GM18868 (cell line): ENCODE data around the gene CENPV.
A peak's percentile ranks its signal among the peaks of the same experiment; 100 is the strongest.

ENCODE experiments used
- ATAC-seq: cut with Tn5 transposase; IDR thresholded peaks from one replicate; pipeline ENCODE4 v1.9.1; 2021; ENCODE audit warnings: mild to moderate bottlenecking, moderate library complexity; ENCODE audit not compliant: unreplicated experiment

CENPV gene

DNA sequence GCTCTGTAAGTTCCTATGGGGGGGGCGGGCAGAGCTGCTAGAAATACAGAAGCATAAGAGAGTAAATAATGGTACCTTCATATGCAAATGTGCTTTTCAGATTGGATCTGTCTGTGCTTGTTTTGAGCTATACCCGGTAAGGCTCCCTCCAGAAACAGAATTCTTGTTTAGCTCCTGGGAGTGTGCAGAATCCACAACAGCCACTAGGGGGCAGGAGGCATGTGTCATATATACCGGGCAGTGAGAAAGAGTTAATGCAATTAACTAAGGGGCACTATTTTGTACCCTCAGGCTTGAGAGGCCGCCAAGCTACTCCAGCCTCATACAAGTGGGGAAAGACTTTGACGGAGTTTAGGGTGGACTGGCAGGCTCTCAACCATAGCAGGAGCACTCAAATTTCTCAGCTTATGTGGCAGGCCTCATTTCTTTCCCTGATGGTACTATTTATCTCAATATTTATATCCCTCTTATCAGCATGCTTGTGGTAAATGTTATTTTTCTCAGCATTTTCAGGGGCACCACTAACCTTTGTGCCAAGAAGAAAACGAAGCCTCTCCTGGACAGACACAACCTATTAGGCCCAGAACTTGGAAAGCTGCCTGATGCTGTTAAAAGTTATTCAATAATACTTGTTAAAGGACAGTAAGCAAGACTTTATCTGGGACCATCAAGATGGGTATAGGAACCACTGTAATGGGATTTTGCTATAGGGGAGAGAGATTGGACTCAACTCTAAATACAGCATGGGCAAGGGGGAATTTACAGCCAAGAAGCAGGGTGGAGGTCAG lies 10.7 kb upstream of the CENPV start:
- peak; percentile 82 for ATAC-seq

DNA sequence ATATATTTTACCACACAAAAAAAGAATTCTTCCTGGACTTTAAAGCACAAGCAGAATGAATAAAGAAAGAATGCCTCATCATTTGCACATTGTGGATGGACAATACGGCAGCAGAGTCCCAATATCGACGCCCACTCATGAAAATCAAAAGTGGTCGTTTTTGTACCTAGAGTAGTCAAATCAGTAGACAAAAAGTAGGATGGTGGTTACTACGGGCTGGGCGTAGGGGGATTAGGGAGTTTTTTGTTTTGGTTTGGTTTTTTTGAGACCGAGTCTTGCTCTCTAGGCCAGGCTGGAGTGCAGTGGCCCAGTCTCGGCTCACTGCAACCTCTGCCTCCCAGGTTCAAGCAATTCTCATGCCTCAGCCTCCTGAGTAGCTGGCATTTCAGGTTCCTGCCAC lies 8.6 kb upstream of the CENPV start:
- ATAC-seq = no peak

DNA sequence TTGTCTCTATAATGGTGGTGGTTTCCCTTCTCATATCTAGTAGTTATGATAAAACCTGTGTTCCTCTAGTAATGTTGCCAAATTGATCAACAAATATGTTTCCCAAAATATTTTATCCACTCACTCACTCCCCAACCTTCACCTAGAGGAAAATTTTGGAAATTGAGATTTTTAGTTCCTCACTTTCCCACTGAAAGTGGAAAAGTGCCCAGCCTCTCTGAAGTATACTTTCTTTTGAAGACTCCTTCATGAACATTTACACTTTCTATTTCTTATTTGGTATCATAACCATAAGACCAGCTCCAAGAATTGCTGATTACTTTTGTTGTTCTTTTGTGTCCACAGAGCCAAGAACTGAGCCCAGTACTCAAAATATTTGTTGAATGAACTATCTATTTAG lies 5.1 kb upstream of the CENPV start:
- ATAC-seq = no peak

DNA sequence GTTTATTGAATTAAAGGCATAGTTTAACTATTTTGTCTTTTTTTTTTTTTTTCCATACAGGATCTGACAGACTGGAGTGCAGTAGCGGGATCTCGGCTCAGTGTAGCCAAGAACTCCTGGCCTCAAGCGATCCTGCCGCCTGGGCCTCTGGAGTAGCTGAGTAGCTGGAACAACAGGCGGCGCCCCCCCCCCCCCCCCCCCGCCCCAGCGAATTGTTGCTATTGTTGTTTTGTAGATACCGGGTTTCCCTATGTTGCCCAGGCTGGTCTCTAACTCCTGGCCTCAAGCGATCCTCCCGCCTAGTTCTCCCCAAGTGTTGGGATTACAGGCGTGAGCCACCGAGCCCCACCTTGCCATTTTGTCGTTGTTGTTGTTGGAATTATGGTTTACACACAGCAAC lies 1.3 kb upstream of the CENPV start:
- ATAC-seq = no peak

DNA sequence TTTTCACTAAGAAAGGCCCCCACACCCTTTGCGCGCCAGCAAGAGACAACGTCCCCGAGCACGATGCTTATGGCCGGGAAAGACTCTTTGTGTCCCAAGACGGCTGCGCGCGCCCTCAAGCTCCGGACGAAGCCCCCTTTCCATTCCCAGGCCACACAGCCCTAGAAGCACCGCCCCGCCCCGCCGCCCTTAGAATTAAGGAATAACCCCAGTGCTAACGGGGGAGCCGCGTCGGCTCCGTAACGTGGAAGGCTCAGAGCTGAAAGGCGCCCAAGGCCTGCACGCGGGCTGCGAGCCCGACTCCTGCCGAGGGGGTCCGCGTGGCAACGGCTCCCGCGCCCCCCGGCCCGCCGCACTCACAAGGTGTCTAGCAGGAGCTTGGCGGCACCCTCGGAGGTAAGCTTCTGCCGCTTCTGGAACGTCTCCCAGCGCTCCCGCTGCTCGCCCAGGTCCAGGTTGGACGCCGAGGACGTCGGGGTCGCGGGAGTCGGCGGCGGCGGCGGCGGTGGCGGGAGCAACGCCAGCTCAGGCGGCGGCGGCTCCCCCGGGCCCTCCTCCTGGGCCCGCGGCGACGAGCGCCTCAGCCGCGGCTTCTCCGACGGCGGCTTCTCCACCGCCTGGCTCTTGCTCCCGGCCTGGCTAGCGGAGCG lies 477 bp downstream of the CENPV start:
- peak; percentile 49 for ATAC-seq

DNA sequence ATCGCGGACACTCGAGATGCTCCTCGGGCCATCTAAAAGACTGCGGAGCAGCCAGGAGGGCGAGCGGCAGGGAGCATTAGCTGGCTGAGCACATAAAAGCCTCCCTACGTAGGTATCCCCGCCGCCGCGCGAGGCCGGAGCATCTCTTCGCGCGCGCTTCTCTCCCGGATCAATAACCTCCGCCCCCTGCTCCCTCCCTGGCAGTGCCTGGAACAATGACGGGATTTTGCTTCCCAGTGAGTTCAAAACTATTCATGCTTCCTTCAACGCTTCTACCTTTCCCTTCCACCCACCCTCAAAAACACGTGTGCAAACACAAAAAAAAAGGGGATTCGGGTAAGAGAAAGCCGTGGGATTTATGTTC lies 984 bp downstream of the CENPV start:
- no peak for ATAC-seq

DNA sequence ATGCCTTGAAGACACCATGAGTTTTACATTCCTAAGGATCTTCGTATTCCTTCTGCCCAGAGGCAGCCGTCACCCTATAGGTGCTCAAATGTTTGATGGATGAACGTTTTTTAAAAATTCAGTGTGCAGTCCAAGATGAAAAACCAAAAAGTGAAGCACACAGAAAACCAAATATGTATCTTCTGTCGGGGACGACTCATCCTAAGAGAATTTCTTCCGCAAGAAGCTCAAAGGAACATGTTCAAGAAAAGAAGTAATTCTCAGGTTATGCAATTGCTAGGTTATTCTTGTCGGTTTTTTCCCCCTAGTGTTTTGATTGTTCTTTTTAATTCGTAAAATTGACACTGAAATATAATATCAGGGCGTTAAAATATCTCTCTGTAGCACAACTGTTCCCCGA lies 1.4 kb downstream of the CENPV start:
- ATAC-seq = no peak

DNA sequence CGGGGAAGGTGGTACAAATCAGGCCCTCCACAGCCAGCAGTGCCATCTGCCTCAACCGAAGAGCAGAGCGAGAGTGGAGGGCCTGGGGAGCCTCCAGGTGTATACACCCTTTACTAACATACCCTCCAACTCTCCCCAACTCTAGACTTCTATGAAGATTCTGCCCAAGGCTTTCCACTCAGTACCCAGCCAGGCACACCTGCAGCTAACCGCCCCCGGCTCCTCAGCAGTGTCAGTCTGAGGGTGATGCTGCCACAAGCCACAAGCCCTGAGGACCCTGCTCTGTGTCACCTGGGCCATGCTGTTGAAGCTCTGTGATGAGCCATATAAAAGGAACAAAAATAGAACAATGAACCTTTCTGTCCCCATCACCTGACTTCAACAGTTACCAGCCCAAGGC lies 3.8 kb downstream of the CENPV start:
- no peak for ATAC-seq

DNA sequence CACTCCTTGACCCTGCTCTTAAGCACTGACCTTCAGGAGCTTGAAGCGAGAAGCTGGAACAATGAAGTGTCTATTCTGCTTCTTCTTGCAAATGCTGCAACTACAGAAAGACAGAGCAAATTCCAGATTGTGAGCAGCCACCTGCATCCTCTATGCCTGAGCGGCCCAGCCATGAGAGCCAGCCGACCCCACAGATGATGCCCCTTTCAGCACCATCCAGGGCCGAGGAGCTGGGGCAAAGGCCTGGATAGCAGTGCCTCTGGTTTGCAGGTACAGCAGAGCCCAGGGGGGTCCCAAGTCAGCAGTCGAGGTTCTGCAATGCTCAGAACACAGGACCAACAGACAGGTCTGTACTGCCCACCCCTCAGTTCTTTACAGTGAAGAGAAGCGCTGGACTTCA lies 4.7 kb downstream of the CENPV start:
- ATAC-seq = no peak

DNA sequence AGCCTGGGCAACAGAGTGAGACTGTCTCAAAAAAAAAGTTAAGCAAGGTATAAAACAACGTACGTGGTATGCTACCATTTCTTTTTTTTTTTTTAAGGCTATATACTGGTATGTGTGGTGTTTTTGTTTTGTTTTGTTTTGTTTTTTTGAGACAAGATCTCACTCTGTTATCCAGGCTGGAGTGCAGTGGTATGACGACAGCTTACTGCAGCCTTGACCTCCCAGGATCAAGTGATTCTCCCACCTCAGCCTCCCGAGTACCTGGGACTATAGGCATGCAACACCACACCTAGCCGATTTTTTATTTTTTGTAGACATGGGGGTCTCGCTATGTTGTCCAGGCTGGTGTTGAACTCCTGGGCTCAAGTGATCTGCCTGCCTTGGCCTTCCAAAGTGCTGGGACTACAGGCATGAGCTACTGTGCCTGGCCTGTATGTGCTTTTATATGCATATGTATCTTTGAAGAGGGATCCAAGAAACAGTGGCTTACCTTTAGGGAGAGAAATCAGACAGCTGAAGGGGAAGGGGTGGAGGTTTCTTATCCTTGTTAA lies 6.5 kb downstream of the CENPV start:
- ATAC-seq = no peak

DNA sequence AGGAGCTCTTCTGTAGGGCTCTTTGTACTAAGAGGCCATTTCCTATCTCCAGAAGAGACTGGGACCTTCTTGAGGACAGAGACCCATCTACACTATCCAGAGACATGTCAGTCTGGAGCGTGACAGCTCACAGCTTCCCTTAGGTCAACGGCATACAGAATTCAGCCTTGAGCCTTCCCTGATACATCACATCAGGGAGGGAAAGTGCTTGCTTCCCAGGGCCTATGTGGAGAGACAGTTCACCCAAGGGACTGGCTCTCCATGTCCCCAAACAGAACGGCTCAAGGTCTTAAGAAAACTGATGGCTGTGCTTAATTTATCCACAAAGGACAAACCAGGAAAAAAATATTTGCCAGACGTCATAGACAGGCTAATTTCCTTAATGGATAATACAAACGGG lies 7.7 kb downstream of the CENPV start:
- no peak for ATAC-seq

DNA sequence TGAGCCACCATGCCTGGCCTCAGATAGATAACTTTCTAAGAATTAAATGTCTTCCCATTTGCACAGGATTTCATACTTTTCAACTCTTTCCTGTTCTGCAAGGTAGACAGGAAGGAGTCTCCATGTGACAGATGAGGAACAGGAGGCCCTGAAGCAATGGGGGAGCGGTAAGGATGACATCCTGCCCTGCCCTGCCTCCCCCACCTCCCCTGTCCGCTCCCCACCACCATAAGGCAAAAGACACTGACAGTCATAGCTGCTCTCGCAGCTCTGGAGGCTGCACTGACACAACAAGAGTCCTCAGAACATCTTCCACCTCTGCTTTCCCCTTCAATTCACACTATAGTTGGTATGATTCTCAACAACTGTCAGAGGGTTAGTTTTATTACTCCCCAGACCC lies 9.7 kb downstream of the CENPV start:
- ATAC-seq = no peak

DNA sequence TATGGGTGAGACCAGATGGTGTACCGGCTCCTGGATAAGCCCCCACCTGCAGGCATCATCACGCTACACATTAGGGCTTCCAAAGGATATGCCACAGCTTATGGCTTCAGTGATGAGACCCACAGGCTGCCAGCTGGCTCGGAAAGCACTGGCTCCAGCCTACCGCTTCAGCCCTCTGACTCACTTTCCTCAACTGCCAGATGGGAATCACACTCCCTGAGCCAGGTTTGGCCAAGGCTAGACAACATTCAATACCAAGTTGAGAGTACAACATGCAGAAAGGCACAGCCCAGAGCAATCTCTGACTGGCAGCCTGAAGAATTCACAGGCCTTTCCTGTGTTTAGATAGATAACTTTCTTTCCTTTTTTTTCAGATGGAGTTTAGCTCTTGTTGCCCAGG lies 10.3 kb downstream of the CENPV start:
- no peak for ATAC-seq

DNA sequence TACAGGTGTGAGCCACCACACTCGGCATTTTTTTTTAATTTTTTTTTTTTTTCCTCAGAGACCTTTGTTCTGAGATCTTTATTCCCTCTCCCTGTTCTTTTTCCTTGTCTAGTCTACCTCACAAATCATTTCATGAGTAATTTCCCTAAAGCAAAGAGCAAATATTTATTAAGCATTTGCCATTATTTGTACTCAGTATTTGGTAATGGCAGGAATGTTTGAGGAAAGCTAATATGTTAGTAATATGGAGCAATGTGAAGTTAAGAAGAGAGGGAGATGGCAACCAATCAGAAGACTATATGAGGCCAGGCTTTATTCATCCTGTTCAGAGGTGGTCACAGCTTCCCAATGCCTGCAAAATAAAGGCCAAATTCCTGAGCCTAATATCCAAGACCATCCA lies 13.3 kb downstream of the CENPV start:
- no peak for ATAC-seq

DNA sequence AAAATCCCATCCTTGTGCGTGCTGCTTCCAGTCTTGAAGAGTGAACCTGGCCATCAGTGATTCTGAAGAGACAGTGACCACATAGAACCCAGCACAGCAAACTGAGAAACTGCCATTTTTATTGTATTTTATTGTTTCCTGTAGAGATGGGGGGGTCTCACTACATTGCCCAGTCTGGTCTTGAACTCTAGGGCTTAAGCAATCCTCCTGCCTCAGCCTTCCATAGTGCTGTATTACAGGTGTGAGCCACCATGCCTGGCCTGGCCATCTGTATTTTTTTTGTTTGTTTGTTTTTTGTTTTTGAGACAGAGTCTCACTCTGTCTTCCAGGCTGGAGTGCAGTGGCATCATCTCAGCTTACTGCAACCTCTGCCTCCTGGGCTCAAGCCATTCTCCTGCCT lies 13.9 kb downstream of the CENPV start:
- ATAC-seq = no peak

DNA sequence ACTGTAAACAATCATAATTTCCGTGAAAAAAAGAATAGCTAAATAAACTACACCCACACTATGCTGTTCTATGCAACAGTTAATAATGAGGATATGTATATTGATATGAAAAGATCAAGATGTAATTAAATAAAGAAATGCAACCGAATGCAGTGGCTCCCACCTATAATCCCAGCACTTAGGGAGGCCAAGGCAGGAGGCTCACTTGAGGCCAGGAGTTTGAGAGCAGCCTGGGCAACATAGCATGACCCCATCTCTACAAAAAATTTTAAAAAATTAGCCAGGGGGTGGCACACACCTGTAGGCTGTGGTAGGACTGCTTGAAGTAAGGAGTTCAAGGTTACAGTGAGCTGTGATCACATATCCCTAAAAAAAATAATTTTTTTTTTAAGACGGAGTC lies 14.9 kb downstream of the CENPV start:
- ATAC-seq = no peak

DNA sequence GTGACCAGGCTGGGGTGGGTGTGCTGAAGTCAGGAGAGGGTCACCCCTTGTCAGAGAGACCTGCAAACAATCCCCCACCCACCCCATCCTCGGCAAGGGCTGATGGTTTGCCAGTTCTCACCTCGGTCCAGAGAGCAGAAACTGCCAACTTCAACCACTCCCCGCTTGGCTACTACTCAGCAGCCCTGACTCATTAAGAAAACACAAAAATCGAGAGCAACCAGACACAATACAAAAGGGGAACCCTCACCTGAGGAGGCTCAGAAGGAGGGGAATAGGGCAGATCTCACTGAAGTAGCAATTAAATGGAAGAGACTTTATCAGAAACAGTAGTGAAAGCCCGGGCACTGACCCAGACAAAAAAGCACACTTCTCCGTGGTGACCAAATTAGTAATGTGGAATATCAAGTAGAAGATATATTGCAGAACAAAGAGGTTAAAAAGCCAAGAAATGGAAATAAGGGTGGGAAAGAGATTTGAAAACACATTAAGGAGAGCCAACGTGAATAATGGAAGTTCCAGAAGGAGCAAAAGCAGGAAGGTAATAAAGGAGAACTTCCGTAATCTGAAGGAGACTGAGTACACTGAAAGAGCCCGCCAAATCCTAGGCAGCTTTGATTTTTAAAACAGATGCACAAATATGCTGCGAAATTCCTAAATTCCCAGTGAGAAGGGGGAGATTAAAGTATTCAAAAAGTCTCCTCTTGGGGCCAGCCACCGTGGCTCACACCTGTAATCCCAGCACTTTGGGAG lies 23.6 kb downstream of the CENPV start:
- ATAC-seq = peak; percentile 91

DNA sequence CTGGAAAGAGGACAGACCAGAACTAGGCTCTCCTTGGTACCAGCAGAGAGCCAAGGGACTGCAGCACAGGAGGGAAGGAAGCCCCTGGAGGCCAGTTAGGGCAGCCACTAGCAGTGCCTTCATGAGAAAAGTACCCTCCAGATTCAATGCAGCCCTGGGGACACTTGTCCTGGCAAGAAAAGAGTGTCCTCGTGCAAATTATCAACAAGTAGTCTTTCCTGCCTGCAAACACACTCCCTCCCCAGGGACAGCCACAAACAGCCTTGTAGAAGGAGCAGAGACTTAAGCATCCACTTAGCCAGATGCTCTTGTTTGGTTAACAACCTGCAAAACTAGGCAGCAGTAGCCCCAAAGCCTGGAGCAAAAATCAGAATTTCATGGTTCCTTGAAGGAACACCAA lies 24.3 kb downstream of the CENPV start:
- no peak for ATAC-seq

DNA sequence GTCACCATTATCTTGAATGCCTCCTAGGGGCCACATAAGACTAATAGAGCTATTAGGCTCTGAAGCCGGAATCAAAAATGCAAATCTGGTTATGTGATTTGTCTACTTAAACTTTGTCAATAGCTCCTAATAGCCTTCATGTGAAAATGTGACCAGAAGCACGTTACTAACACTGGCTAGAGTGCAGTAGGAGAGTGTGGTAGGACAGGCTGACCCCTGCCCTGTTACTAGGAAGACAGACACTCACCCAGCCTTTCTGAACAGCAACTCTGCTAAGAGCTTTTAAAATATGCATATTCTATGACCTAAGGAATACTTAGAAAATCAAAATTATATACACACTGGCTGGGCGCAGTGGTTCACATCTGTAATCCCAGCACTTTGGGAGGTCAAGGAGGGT lies 26.3 kb downstream of the CENPV start:
- ATAC-seq = no peak

DNA sequence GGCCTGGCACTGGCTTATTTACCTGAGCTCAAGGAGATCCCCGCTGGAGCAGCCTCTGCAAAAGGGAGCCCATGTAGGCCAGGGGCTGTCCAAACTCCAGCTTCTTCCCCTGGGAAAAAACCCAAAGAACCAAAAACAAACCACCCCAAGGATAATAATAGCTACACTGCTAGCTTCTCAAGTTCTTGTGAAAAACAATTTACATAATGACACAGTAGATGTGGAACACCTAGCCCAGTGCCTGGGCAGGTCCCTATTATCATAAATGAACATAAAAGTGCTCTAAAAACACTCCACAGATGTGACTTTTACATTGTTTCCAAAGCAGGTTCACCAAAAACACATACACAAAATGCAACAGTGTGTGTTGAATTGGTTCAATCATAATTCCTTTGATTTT lies 27.3 kb downstream of the CENPV start:
- no peak for ATAC-seq

DNA sequence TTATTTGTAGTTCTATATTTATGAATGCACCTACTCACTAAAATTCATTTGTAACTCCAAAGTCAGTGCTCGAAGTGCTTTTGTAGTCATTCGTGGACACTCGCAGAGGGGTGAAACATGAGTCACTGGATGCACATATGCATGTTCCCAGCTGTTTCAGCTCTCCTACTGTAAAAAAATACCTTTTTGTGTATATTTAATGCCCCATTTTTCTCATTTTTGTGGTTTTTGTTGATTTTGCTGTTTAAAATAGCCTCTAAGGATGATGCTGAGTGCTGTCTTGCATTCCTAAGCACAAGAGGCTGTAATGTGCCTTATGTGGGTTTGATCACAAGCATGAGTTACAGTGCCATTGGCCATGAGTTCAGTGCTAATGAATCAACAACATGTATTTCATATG lies 30.6 kb downstream of the CENPV start:
- ATAC-seq = no peak

DNA sequence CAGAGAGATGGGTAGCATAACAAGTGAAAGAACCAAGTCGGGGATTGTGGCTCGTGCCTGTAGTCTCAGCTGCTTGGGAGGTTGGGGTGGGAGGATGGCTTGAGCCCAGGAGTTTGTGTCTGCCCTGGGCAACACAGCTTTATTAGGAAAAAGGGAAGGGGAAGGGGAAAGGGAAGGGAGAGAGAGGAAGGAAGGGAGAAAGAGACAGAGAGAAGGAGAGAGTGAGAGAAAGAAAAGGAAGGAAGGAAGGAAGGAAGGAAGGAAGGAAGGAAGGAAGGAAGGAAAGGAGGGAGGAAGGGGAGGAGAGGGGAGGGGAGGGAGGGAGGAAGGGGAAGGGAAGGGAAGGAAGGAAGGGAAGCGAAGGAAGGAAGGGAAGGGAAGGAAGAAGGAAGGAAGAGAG lies 33.3 kb downstream of the CENPV start:
- no peak for ATAC-seq
